H1 (cell line): Measurements from ENCODE around the gene AMPD3. TPM values are rescaled to one million over a fixed set of nuclear protein-coding genes. Genes with fewer than 3 reads are reported as not detected.

Experiments
- CTCF ChIA-PET: fragments of 300-600 bp; sonication (Branson Sonifier 250); formaldehyde crosslinking; loops from one replicate; lab custom pipeline; 2021; ENCODE audit not compliant: partially characterized antibody; lab: Charles Lee
- POLR2A ChIA-PET: fragments of 300-600 bp; sonication (Branson Sonifier 250); formaldehyde crosslinking; loops from one replicate; lab custom pipeline; 2021; ENCODE audit warnings: inconsistent platforms; ENCODE audit not compliant: partially characterized antibody; lab: Charles Lee
- DNase-seq, 2 experiments: peaks; one replicate each; pipeline versions ENCODE4 v3.0.0 to v3.0.0-alpha.2; 2010 to 2022; ENCODE audit warnings: low spot score in 2 of 2, low read depth in 1 of 2, mixed read lengths in 1 of 2
- FAIRE-seq: peaks from 2 replicates; lab custom pipeline; 2011; peaks lifted over from hg19 to GRCh38; lab: Jason Lieb, UNC
- H2AFZ ChIP-seq: 2 replicates; pipeline ENCODE4 v1.8.1; 2012; ENCODE audit warnings: low read length, inconsistent platforms
- H2AK5ac ChIP-seq: 2 replicates; pipeline ENCODE4 v1.6.1; 2013; ENCODE audit warnings: low read depth, low read length
- H2BK120ac ChIP-seq: replicated peaks from 2 replicates; pipeline ENCODE3; 2013; ENCODE audit warnings: low read depth, low read length, inconsistent platforms
- H2BK12ac ChIP-seq: 2 replicates; pipeline ENCODE4 v1.6.1; 2013; ENCODE audit warnings: low read depth, low read length
- H2BK15ac ChIP-seq: 2 replicates; pipeline ENCODE4 v1.6.1; 2013; ENCODE audit warnings: low read length
- H2BK20ac ChIP-seq: 2 replicates; pipeline ENCODE4 v1.6.1; 2013; ENCODE audit warnings: low read length
- H2BK5ac ChIP-seq: 2 replicates; pipeline ENCODE4 v1.6.1; 2013; ENCODE audit warnings: low read depth, low read length
- H3K14ac ChIP-seq: 2 replicates; pipeline ENCODE4 v1.6.1; 2013; ENCODE audit warnings: inconsistent platforms; ENCODE audit not compliant: insufficient read length
- H3K18ac ChIP-seq: 2 replicates; pipeline ENCODE4 v1.6.1; 2013; ENCODE audit warnings: low read length; ENCODE audit errors: extremely low read depth
- H3K23ac ChIP-seq: 2 replicates; pipeline ENCODE4 v1.6.1; 2013; ENCODE audit warnings: inconsistent platforms; ENCODE audit not compliant: insufficient read length
- H3K23me2 ChIP-seq: 2 replicates; pipeline ENCODE4 v1.6.1; 2013; ENCODE audit warnings: low read depth, low read length
- H3K27ac ChIP-seq: 2 replicates; pipeline ENCODE4 v1.6.1; 2011; ENCODE audit warnings: low read depth, low read length, inconsistent platforms
- H3K27me3 ChIP-seq, 4 experiments: replicated peaks in 1 of 4; 1 replicate in 1 of 4; 2 replicates in 3 of 4; pipeline versions ENCODE4 v1.6.1 to v1.8.1; 2011 to 2013; ENCODE audit warnings: low read length in 3 of 4, mild to moderate bottlenecking in 3 of 4, inconsistent platforms in 2 of 4, mixed read lengths in 2 of 4, moderate library complexity in 1 of 4; ENCODE audit not compliant: control insufficient read depth in 3 of 4, insufficient read depth in 3 of 4; ENCODE audit errors: extremely low read depth in 1 of 4
- H3K36me3 ChIP-seq, 4 experiments: 2 replicates each; pipeline versions ENCODE4 v1.6.1 to v1.8.1; 2011 to 2013; ENCODE audit warnings: mild to moderate bottlenecking in 4 of 4, low read length in 3 of 4, moderate library complexity in 2 of 4, control low read depth in 1 of 4, inconsistent platforms in 1 of 4; ENCODE audit not compliant: insufficient read depth in 4 of 4, control insufficient read depth in 2 of 4
- H3K4ac ChIP-seq: replicated peaks from 2 replicates; pipeline ENCODE3; 2013; ENCODE audit warnings: low read length, low read depth, mixed read lengths, inconsistent platforms; ENCODE audit not compliant: insufficient read length
- H3K4me1 ChIP-seq, 4 experiments: replicated peaks in 1 of 4; 1 replicate in 1 of 4; 2 replicates in 3 of 4; pipeline versions ENCODE4 v1.6.1 to v1.8.1; 2011 to 2013; ENCODE audit warnings: low read length in 3 of 4, inconsistent platforms in 2 of 4, mixed read lengths in 1 of 4; ENCODE audit not compliant: insufficient read depth in 4 of 4, control insufficient read depth in 3 of 4
- H3K4me2 ChIP-seq, 2 experiments: 2 replicates each; pipeline versions ENCODE4 v1.6.1 to v1.8.1; 2011 to 2013; ENCODE audit warnings: low read depth in 2 of 2, low read length in 2 of 2, control low read depth in 1 of 2, inconsistent platforms in 1 of 2, mild to moderate bottlenecking in 1 of 2; ENCODE audit not compliant: insufficient read depth in 1 of 2
- H3K4me3 ChIP-seq, 4 experiments: fragments of 200-600, 300-600 bp in 1 of 4; sonication (generic), shearing (Covaris generic), sonication (Bioruptor Twin) in 1 of 4; 2 replicates each; pipeline versions ENCODE4 v1.5.1 to v1.8.1; 2011 to 2016; ENCODE audit warnings: low read length in 4 of 4, low read depth in 3 of 4, control low read depth in 2 of 4, inconsistent platforms in 2 of 4, mild to moderate bottlenecking in 2 of 4, mixed read lengths in 1 of 4, moderate library complexity in 1 of 4; ENCODE audit not compliant: insufficient read depth in 2 of 4; ENCODE audit errors: extremely low read depth in 1 of 4
- H3K56ac ChIP-seq: replicated peaks from 2 replicates; pipeline ENCODE3; 2013; ENCODE audit warnings: low read depth, mild to moderate bottlenecking, mixed read lengths, low read length, inconsistent platforms; ENCODE audit not compliant: insufficient read length
- H3K79me1 ChIP-seq: 2 replicates; pipeline ENCODE4 v1.6.1; 2013; ENCODE audit warnings: low read depth, low read length, control low read depth
- H3K79me2 ChIP-seq, 2 experiments: 2 replicates each; pipeline versions ENCODE4 v1.6.1 to v1.8.1; 2012 to 2013; ENCODE audit warnings: low read length in 2 of 2, mild to moderate bottlenecking in 2 of 2, inconsistent platforms in 1 of 2; ENCODE audit not compliant: insufficient read depth in 2 of 2, control insufficient read depth in 1 of 2
- H3K9ac ChIP-seq, 4 experiments: replicated peaks in 1 of 4; 1 replicate in 1 of 4; 2 replicates in 3 of 4; pipeline versions ENCODE4 v1.6.1 to v1.8.1; 2011 to 2013; ENCODE audit warnings: low read depth in 3 of 4, low read length in 3 of 4, control low read depth in 2 of 4, mild to moderate bottlenecking in 2 of 4, moderate library complexity in 2 of 4, inconsistent platforms in 1 of 4; ENCODE audit errors: extremely low read depth in 1 of 4
- H3K9me3 ChIP-seq, 2 experiments: 2 replicates each; pipeline versions ENCODE4 v1.6.1 to v1.8.1; 2012 to 2013; ENCODE audit warnings: mild to moderate bottlenecking in 2 of 2, moderate library complexity in 2 of 2, control low read depth in 1 of 2, inconsistent platforms in 1 of 2, low read depth in 1 of 2, low read length in 1 of 2, mixed read lengths in 1 of 2; ENCODE audit not compliant: insufficient read depth in 2 of 2
- H4K20me1 ChIP-seq, 2 experiments: replicated peaks in 1 of 2; 2 replicates each; pipeline versions ENCODE3 to v1.8.1; 2011 to 2013; ENCODE audit warnings: inconsistent platforms in 2 of 2, low read length in 2 of 2, mild to moderate bottlenecking in 1 of 2; ENCODE audit not compliant: insufficient read depth in 2 of 2, control insufficient read depth in 1 of 2
- H4K5ac ChIP-seq: 2 replicates; pipeline ENCODE4 v1.6.1; 2013; ENCODE audit warnings: low read length, low read depth, mixed read lengths, inconsistent platforms; ENCODE audit not compliant: insufficient read length
- H4K8ac ChIP-seq: 2 replicates; pipeline ENCODE4 v1.8.0; 2013; ENCODE audit warnings: mild to moderate bottlenecking, moderate library complexity, low read length, inconsistent platforms; ENCODE audit not compliant: insufficient read depth; ENCODE audit errors: extremely low read depth
- H4K91ac ChIP-seq: replicated peaks from 2 replicates; pipeline ENCODE3; 2013; ENCODE audit warnings: low read length, mixed read lengths, inconsistent platforms; ENCODE audit not compliant: insufficient read length
- WGBS, 2 experiments: shearing (Covaris generic) in 1 of 2; methylation state at CpG; one replicate each; pipeline versions ENCODE4 v1.1.6 to v1.1.7; 2013 to 2015; ENCODE audit warnings: low lambda C conversion rate in 2 of 2, mixed read lengths in 2 of 2, inconsistent platforms in 1 of 2, low coverage in 1 of 2, missing lambda C conversion rate in 1 of 2; ENCODE audit not compliant: insufficient replicate concordance in 2 of 2, insufficient coverage in 1 of 2, insufficient read length in 1 of 2; ENCODE audit errors: extremely low coverage in 1 of 2, missing lambda C conversion rate in 1 of 2; 5-methylcytosine and 5-hydroxymethylcytosine counted together
- polyA plus RNA-seq, 7 experiments: library from polyadenylated mRNA; depleted of rRNA in 3 of 7; stranded (reverse) in 5 of 7; unstranded in 2 of 7; fragments of >200 nt in 5 of 7; fragments of 200-250 nt in 2 of 7; gene quantifications; 1 replicate in 5 of 7; 2 replicates in 1 of 7; 4 replicates in 1 of 7; pipeline versions ENCODE4 v1.2.1 to v1.2.3, GENCODE V29; 2011 to 2013; ENCODE audit warnings: missing spikeins in 2 of 7, mixed read lengths in 2 of 7
- total RNA-seq: library from RNA; stranded (reverse); fragmentation: NEBNext Ultra II Directional; extraction: Animal tissue kit (Norgen Biotek cat#: 25700); gene quantifications from 2 replicates; pipeline ENCODE4 v1.2.1, GENCODE V29; 2021

The AMPD3 gene
- total and polyA plus RNA-seq, 2 of the 8 experiments (the other 6 are each of a cell fraction or from before 2014, with no cell fraction given), result 4.0 to 6.3 TPM

DNA sequence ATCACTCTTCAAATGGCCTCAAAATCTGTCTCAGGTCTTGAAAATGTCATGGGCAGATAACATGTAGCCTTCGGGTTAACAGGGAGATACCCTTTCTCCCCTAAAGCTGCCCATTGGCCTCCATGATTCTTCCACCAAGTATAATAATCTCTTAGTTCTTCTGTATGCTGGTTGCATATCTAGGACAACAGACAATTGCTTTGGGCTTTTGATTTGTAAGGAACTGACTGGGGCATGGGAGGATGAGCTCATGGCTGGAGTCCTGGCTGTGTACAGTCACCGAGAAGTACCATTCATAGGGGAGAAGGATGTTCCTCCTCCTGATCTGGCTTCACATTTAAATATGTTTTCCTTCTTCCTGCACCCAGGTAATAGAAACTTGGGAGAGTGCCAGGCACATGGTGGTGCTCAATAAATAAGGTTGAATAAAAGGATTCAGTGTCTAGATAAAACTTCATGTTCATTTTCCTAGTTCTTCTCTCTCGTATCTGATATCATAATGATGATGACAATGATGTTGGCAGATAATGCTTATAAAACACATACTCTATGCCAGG is 2.8 kb upstream of the AMPD3 start:
- H2BK12ac ChIP-seq, result no peak overlapping the region
- no peak overlapping the region for H3K27ac ChIP-seq
- H3K56ac ChIP-seq, result no peak overlapping the region
- H2BK15ac ChIP-seq, result no peak overlapping the region
- H4K91ac ChIP-seq, result no peak overlapping the region
- H2BK20ac ChIP-seq, result no peak overlapping the region
- H4K8ac ChIP-seq, result no peak overlapping the region
- H4K5ac ChIP-seq, result no peak overlapping the region
- no peaks in the 10 kb centered on the region for H4K20me1 ChIP-seq
- no peak overlapping the region for H2BK120ac ChIP-seq
- H3K79me2 ChIP-seq, result no peaks in the 10 kb centered on the region
- H3K14ac ChIP-seq, result no peak overlapping the region
- FAIRE-seq, result no peak
- no peak overlapping the region for H3K4ac ChIP-seq
- no peaks in the 10 kb centered on the region for H3K9me3 ChIP-seq
- peaks cover 6 to 19% (median 10%) of the 10 kb centered on the region in 4 experiments for H3K4me1 ChIP-seq
- CTCF ChIA-PET, result interaction anchor here (0.7 to 4.6 kb wide), 22 partner anchors 10 to 483 kb away, joined by 3 to 20 read pairs (median 4); no protein-coding TSS in a partner anchor
- H3K23me2 ChIP-seq, result peaks cover 11% of the 10 kb centered on the region
- no peak overlapping the region for H2AK5ac ChIP-seq
- DNase-seq, result no peak
- 95% methylated on average over 3 of the region's 3 CpGs; no CpG with 5 or more reads in 1 of the 2 experiments for WGBS, 2 experiments
- H3K9ac ChIP-seq, result no peak overlapping the region
- peaks cover 0 to 27% (median 18%) of the 10 kb centered on the region in 4 experiments; a peak in 6 of 7 replicates for H3K27me3 ChIP-seq
- H3K36me3 ChIP-seq, result no peaks in the 10 kb centered on the region
- H3K18ac ChIP-seq, result no peak overlapping the region
- no peaks in the 10 kb centered on the region for H3K79me1 ChIP-seq
- no peak overlapping the region for H3K4me2 ChIP-seq
- H2BK5ac ChIP-seq, result no peak overlapping the region
- no peak overlapping the region for H3K4me3 ChIP-seq
- H2AFZ ChIP-seq, result no peak overlapping the region
- H3K23ac ChIP-seq, result no peak overlapping the region
- POLR2A ChIA-PET, result interaction anchor here (1.0 kb wide), 1 partner anchor 10 kb away, joined by 3 read pairs; no protein-coding TSS in a partner anchor
